ENCODE measurements around the gene PTPN2. TPM values are rescaled to one million over a fixed set of nuclear protein-coding genes. Genes with fewer than 3 reads are reported as not detected.

The PTPN2 gene
- total RNA-seq, 1 donor from 2014 or later: 25.9 TPM

- H3K36me3 Mint-ChIP-seq (ENCODE audit: low read depth, unreplicated experiment): peaks cover 11% of the 10 kb centered on the region
- peaks cover 5% of the 10 kb centered on the region for H3K4me1 ChIP-seq (ENCODE audit: insufficient read depth, low read length)
- no peak for TF ChIP-seq EZH2 (IDR thresholded peaks at IDR 0.05; ENCODE audit: insufficient read depth, low read length)
- TF ChIP-seq CTCF (IDR thresholded peaks at IDR 0.05; ENCODE audit: insufficient read depth, low read depth, low read length): no peak
- H3K4me2 ChIP-seq (ENCODE audit: low read length): no peak overlapping the region
- no peak overlapping the region for H3K4me3 ChIP-seq (ENCODE audit: insufficient read depth, low read depth, low read length)
- DNase-seq (ENCODE audit: low read depth) (no peak), FAIRE-seq (no peak)
- no peaks in the 10 kb centered on the region for H3K9me3 Mint-ChIP-seq (ENCODE audit: unreplicated experiment)
- H3K4me1 Mint-ChIP-seq (ENCODE audit: low read depth, unreplicated experiment): peaks cover 17% of the 10 kb centered on the region
- H3K27ac Mint-ChIP-seq (ENCODE audit: unreplicated experiment): no peak overlapping the region
- no peaks in the 10 kb centered on the region for H3K27me3 Mint-ChIP-seq (ENCODE audit: low read depth, unreplicated experiment)
- H4K20me1 ChIP-seq (ENCODE audit: insufficient read depth, low read length): peaks cover 35% of the 10 kb centered on the region
- no peak overlapping the region for H3K4me3 Mint-ChIP-seq (ENCODE audit: unreplicated experiment)
- no peak overlapping the region for H3K27ac ChIP-seq (ENCODE audit: low read depth, low read length)
- H3K9me3 ChIP-seq (ENCODE audit: insufficient read depth, low read depth, low read length): no peaks in the 10 kb centered on the region
- H3K79me2 ChIP-seq (ENCODE audit: insufficient read depth, low read length): peaks cover 49% of the 10 kb centered on the region
- H3K36me3 ChIP-seq (ENCODE audit: insufficient read depth, low read length): no peaks in the 10 kb centered on the region
- no peak overlapping the region for H2AFZ ChIP-seq (ENCODE audit: low read depth, low read length)
- H3K27me3 ChIP-seq (ENCODE audit: insufficient read depth, low read length): no peaks in the 10 kb centered on the region
- H3K9ac ChIP-seq (ENCODE audit: low read length): no peak overlapping the region
These were observed 25.0 kb downstream of the PTPN2 start for GRCh38 chr18:12858991-12859390.

- peaks cover 17% of the 10 kb centered on the region for H3K4me1 Mint-ChIP-seq (ENCODE audit: low read depth, unreplicated experiment)
- no peak for FAIRE-seq
- Histone ChIP-seq H3K79me2 (ENCODE audit: insufficient read depth, low read length) (peaks cover 44% of the 10 kb centered on the region), H2AFZ (ENCODE audit: low read depth, low read length) (no peak overlapping the region), H3K27ac (ENCODE audit: low read depth, low read length) (no peak overlapping the region), H3K27me3 (ENCODE audit: insufficient read depth, low read length) (no peaks in the 10 kb centered on the region), H3K4me1 (ENCODE audit: insufficient read depth, low read length) (peaks cover 5% of the 10 kb centered on the region), H3K36me3 (ENCODE audit: insufficient read depth, low read length) (no peaks in the 10 kb centered on the region), H3K4me2 (ENCODE audit: low read length) (no peak overlapping the region), H3K4me3 (ENCODE audit: insufficient read depth, low read depth, low read length) (no peak overlapping the region), H4K20me1 (ENCODE audit: insufficient read depth, low read length) (peaks cover 38% of the 10 kb centered on the region), H3K9ac (ENCODE audit: low read length) (no peak overlapping the region), H3K9me3 (ENCODE audit: insufficient read depth, low read depth, low read length) (no peaks in the 10 kb centered on the region)
- H3K9me3 Mint-ChIP-seq (ENCODE audit: unreplicated experiment): no peaks in the 10 kb centered on the region
- no peak overlapping the region for H3K4me3 Mint-ChIP-seq (ENCODE audit: unreplicated experiment)
- no peak for TF ChIP-seq EZH2 (IDR thresholded peaks at IDR 0.05; ENCODE audit: insufficient read depth, low read length)
- TF ChIP-seq CTCF (IDR thresholded peaks at IDR 0.05; ENCODE audit: insufficient read depth, low read depth, low read length): no peak
- DNase-seq (ENCODE audit: low read depth): no peak
- H3K27ac Mint-ChIP-seq (ENCODE audit: unreplicated experiment): no peak overlapping the region
- H3K27me3 Mint-ChIP-seq (ENCODE audit: low read depth, unreplicated experiment): no peaks in the 10 kb centered on the region
- H3K36me3 Mint-ChIP-seq (ENCODE audit: low read depth, unreplicated experiment): peaks cover 11% of the 10 kb centered on the region
These were observed 26.0 kb downstream of the PTPN2 start for GRCh38 chr18:12857991-12858544.

- H2AFZ ChIP-seq (ENCODE audit: low read depth, low read length): no peak overlapping the region
- H3K4me2 ChIP-seq (ENCODE audit: low read length): no peak overlapping the region
- no peaks in the 10 kb centered on the region for H3K27me3 ChIP-seq (ENCODE audit: insufficient read depth, low read length)
- Mint-ChIP-seq H3K4me1 (ENCODE audit: low read depth, unreplicated experiment) (peaks cover 12% of the 10 kb centered on the region), H3K27ac (ENCODE audit: unreplicated experiment) (no peak overlapping the region), H3K9me3 (ENCODE audit: unreplicated experiment) (no peaks in the 10 kb centered on the region), H3K36me3 (ENCODE audit: low read depth, unreplicated experiment) (peaks cover 11% of the 10 kb centered on the region), H3K4me3 (ENCODE audit: unreplicated experiment) (no peak overlapping the region), H3K27me3 (ENCODE audit: low read depth, unreplicated experiment) (no peaks in the 10 kb centered on the region)
- no peaks in the 10 kb centered on the region for H3K9me3 ChIP-seq (ENCODE audit: insufficient read depth, low read depth, low read length)
- H4K20me1 ChIP-seq (ENCODE audit: insufficient read depth, low read length): peaks cover 37% of the 10 kb centered on the region
- no peak for TF ChIP-seq CTCF (IDR thresholded peaks at IDR 0.05; ENCODE audit: insufficient read depth, low read depth, low read length)
- peaks cover 1% of the 10 kb centered on the region for H3K4me1 ChIP-seq (ENCODE audit: insufficient read depth, low read length)
- DNase-seq (ENCODE audit: low read depth): no peak
- no peak overlapping the region for H3K27ac ChIP-seq (ENCODE audit: low read depth, low read length)
- H3K36me3 ChIP-seq (ENCODE audit: insufficient read depth, low read length): no peaks in the 10 kb centered on the region
- FAIRE-seq: no peak
- H3K4me3 ChIP-seq (ENCODE audit: insufficient read depth, low read depth, low read length): no peak overlapping the region
- peaks cover 37% of the 10 kb centered on the region for H3K79me2 ChIP-seq (ENCODE audit: insufficient read depth, low read length)
- no peak overlapping the region for H3K9ac ChIP-seq (ENCODE audit: low read length)
These were observed 26.7 kb downstream of the PTPN2 start for GRCh38 chr18:12857215-12857905.

Data from astrocyte (in vitro differentiated cells and primary cell).